OCI-LY3 (cell line): ENCODE data around the gene COL13A1.

Experiments used
- EZH2phosphoT487 ChIP-seq: fragments of 200-600 bp; shearing (Covaris generic); IDR thresholded peaks from 2 replicates; pipeline ENCODE4 v1.6.1; 2018; ENCODE audit warnings: antibody characterized with exemption, mixed run types, low read depth
- TF ChIP-seq, protein P1 (sequence below): fragments of 200-600, 300-600 bp; sonication (generic); IDR thresholded peaks from 2 replicates; pipeline ENCODE4 v1.5.1; 2014; ENCODE audit warnings: antibody characterized with exemption, low read length, low read depth

DNA sequence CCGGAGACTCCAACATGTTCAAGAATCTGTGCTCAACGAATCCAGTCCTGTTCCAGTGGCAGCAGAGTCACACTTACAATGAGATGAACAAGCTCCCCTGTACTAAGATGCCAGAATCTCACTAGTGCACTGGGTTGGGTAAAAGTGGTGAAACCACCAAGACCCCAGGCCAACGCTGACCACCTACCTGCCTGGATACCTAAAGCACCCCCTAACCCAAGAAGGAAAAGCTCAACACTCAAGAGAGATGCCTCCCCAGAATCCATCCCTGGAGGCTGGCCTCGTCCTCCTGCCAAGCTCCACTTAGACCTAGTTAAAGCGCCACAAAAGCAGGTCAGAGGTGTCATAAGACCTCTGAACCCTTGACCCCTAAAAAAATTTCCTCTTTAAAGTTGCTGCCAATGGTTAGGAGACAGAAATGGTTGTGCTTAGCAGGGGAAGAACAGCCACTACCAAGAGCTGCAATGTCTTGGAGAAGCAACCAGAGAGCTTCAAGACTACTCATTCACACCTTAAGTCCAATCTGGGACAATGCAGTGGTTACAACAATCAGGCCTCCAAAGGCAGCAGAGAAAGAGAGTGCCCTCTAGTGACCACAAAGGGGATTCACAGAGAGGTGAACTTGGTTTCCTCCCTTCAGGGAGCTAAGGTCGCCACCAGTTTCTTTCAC is 156.3 kb downstream of the COL13A1 start:
- TF ChIP-seq, protein P1, sequence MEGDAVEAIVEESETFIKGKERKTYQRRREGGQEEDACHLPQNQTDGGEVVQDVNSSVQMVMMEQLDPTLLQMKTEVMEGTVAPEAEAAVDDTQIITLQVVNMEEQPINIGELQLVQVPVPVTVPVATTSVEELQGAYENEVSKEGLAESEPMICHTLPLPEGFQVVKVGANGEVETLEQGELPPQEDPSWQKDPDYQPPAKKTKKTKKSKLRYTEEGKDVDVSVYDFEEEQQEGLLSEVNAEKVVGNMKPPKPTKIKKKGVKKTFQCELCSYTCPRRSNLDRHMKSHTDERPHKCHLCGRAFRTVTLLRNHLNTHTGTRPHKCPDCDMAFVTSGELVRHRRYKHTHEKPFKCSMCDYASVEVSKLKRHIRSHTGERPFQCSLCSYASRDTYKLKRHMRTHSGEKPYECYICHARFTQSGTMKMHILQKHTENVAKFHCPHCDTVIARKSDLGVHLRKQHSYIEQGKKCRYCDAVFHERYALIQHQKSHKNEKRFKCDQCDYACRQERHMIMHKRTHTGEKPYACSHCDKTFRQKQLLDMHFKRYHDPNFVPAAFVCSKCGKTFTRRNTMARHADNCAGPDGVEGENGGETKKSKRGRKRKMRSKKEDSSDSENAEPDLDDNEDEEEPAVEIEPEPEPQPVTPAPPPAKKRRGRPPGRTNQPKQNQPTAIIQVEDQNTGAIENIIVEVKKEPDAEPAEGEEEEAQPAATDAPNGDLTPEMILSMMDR: peak; percentile 74
- no peak for TF ChIP-seq EZH2phosphoT487
